Midbrain (tissue), 1 donor: ENCODE measurements around the gene EGR1.

Source experiments
- DNase-seq: peaks from one replicate; lab custom pipeline; 2025; lab: John Stamatoyannopoulos, UW

The EGR1 gene

DNA sequence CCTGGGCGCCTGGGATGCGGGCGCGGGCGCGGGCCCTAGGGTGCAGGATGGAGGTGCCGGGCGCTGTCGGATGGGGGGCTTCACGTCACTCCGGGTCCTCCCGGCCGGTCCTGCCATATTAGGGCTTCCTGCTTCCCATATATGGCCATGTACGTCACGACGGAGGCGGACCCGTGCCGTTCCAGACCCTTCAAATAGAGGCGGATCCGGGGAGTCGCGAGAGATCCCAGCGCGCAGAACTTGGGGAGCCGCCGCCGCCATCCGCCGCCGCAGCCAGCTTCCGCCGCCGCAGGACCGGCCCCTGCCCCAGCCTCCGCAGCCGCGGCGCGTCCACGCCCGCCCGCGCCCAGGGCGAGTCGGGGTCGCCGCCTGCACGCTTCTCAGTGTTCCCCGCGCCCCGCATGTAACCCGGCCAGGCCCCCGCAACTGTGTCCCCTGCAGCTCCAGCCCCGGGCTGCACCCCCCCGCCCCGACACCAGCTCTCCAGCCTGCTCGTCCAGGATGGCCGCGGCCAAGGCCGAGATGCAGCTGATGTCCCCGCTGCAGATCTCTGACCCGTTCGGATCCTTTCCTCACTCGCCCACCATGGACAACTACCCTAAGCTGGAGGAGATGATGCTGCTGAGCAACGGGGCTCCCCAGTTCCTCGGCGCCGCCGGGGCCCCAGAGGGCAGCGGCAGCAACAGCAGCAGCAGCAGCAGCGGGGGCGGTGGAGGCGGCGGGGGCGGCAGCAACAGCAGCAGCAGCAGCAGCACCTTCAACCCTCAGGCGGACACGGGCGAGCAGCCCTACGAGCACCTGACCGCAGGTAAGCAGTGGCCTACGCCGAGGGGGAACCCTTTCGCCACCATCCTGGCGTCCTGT is at the start of gene EGR1:
EGR1 (plus strand) TSS at position 219 of the 864 bp plus-strand sequence; CDS start at position 502, 283 bp downstream.
- DNase-seq, result peak; percentile 95

GRCh38 chr5:138418444-138418843 is 46.8 kb upstream of the EGR1 start:
- DNase-seq, result no peak

DNA sequence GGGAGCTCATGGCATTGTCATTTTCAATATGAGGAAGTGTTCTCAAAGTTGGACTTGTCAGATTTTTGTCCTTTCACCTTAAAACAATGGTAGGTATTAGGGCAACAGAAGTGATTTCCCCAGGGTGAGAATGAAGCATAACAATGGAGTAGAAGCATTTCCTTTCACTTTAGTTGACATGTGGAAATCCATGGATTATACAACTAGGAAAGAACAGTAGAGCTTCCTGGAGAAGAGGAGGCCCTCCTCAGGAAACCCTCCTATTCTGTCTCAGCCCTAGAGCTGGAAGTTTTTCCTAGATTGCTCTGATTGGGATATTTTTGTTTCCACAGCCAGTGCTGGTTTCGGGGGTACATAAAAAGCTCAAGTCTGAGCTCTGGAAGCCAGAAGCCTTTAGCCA is 40.2 kb upstream of the EGR1 start:
- DNase-seq, result no peak

- DNase-seq, result no peak
Measured at GRCh38 chr5:138435943-138436342, 29.3 kb upstream of the EGR1 start.

DNA sequence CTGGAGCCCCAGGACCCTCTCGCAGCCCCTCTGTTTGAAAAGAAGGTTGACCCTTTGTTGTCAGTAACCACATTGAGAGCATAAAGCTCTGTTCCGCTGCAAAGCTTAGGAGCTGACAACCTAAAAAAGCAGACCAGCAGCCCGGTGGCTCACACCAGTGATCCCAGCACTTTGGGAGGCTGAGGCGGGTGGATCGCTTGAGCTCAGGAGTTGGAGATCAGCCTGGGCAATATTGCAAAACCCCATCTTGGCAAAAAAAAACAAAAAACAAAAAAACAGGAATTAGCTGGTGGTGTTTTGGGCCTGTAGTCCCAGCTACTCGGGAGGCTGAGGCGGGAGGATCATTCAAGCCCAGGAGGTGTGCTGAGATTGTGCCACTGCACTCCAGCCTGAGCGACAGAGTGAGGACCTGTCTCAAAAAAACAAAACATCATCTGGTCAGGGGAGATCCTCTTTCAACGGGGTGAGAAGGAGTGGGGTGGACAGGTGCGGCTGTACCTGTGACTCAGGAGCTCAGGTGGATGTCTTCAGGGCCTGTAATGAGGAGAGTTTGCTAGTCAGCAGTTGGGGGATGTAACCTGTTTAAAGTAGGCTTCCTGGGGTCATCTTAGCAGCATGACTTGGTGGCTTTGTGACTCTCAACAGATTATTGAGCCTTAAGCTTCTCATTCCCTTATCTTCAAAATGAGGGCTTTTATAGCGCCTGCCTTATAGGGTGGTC is 27.1 kb upstream of the EGR1 start:
- no peak for DNase-seq

- DNase-seq, result peak; percentile 35
Measured at GRCh38 chr5:138438724-138439476, 26.4 kb upstream of the EGR1 start, which contains the start of gene REEP2. Gene REEP2 (plus strand): TSS chr5:138439057. CDS start chr5:138439209, 152 bp downstream.

GRCh38 chr5:138439477-138440158 is 25.7 kb upstream of the EGR1 start:
- no peak for DNase-seq

DNA sequence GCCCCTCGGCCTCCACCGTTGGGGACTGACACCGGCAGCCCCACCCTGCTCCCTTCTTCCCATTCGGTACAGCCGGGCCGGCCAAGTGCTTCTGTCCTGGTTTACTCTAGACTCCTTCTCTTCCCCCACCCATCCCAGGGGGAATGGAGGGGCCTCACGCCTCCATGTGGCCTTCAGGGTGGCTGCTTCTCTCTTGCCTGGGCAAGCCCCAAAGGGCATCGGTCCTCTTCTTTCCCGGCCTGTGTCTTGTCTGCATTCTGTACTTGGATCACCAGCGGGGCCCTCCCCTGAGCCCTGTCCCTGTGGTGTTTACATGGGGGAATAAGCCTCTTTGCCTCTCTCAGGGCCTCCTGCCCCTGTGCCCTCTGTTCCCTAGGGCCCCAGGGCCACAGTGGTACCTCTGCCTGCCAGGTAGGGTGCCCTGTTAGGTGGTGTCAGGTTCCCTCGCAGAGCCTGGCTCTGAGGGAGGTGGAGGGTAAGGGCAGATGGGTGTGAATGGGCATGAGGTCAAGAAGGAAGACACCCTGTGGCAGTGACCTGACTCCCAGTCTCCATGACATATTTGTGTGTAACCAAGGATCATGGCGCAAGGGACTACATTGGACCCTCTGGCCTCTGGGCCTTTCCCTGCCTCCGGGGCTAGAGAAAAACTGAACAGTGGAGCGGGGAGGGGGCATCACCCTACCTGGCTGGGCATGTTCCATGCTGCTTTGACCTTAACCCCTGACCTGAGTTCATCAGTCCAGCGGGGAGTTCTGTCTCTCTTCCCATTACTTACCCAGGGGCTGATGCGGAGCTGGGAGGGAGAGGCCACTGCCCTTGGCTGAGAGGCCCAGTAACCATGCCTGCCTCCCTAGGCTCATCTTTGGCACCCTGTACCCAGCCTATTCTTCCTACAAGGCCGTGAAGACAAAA is 24.9 kb upstream of the EGR1 start:
- DNase-seq, result no peak

DNA sequence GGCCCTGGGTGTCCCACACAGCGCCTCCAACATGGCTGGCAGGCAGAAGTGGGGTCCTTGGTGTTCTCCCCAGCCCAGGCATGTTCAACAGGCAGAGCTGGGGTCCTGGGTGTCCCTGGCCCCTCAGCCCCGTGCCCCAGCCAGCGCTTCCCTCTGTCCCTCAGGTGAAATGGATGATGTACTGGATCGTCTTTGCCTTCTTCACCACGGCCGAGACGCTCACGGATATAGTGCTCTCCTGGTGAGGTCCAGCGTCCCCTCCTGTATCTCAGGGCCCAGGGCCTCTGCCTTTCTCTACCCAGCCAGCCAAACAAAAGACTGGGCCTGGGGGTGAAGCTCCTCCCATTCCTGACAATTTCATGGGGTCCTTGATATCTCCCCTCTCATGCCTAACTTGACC is 24.1 kb upstream of the EGR1 start:
- DNase-seq, result no peak

DNA sequence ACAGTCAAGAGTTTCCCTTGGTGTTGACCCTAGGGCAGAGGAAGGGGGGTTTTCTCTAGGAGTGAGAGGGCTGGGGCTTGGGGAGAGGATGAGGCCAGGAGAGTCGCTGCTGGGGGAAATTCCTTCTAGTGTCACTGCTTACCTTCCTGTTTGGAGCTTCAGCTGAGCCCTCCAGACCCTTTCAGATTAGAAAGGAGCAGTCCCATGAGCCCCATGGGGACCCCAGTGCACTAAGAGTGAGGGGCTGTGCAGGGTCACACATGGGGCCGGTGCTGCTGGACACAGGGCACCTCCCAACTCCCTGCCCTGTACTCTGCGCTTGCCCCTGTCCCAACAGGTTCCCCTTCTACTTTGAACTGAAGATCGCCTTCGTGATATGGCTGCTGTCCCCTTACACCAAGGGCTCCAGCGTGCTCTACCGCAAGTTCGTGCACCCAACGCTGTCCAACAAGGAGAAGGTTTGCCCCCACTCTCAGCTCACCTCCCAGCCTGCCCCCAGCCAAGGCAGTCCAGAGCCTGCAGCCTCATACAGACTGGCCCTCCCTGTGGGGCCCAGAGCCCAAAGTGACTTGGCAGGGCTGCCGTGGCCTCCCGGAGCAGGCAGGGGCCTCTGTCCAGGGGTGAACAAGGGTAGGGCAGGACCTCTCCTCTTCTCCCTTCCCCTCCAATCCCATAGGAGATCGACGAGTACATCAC is 21.1 kb upstream of the EGR1 start:
- no peak for DNase-seq

- DNase-seq, result no peak
Measured at GRCh38 chr5:138444774-138445546, 20.3 kb upstream of the EGR1 start.

DNA sequence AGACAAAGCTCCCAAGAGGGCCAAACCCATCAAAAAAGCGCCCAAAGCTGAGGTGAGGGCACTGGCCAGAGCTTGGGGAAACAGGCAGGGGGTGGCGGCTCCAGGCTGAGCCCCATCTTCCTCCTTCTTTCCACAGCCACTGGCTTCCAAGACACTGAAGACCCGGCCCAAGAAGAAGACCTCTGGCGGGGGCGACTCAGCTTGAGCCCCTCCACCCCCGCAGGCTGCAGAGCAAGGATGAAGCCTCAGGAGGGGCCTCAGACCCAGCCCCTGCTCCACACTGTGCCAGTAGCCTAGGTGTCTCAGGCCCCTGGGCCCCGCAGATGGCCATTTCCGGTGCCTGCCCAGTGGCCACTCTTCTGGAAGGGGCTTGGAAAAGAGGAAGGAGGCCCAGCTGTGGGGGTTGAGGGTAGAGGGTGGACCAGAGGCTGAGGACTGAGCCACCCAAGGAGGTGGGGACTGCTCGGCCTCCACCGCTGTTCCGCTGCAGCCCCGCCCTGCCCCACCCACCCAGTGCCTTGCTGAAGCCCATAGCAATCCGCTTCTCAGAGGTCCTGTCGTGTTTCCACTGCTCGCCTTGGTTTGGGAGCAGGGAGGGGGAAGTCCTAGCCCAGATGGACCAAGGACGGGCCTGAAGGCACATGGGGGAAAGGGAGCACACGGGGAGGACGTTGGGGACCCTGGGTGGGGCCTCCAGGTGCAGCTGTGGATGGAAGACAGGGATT is 19.6 kb upstream of the EGR1 start:
- no peak for DNase-seq

DNA sequence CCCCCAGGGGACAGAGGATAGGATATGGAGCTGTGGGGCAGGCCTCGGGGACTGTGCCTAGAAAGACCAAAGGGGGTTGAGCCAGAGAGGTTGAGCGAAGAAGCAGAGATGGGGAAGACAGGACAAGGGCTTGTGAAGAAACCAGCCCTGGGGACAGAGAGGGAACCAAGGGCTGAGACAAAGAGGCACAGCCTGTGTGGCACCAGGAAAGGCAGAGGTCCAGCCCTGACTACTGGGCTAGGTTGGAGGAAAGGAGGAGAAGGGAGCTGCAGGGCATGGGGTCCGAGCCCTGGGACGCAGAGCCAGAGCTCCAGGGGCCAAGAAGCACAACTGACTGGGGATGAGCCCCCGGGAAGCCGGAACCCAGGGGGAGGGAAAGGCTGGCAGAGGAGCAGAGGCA is 17.2 kb upstream of the EGR1 start:
- no peak for DNase-seq

DNA sequence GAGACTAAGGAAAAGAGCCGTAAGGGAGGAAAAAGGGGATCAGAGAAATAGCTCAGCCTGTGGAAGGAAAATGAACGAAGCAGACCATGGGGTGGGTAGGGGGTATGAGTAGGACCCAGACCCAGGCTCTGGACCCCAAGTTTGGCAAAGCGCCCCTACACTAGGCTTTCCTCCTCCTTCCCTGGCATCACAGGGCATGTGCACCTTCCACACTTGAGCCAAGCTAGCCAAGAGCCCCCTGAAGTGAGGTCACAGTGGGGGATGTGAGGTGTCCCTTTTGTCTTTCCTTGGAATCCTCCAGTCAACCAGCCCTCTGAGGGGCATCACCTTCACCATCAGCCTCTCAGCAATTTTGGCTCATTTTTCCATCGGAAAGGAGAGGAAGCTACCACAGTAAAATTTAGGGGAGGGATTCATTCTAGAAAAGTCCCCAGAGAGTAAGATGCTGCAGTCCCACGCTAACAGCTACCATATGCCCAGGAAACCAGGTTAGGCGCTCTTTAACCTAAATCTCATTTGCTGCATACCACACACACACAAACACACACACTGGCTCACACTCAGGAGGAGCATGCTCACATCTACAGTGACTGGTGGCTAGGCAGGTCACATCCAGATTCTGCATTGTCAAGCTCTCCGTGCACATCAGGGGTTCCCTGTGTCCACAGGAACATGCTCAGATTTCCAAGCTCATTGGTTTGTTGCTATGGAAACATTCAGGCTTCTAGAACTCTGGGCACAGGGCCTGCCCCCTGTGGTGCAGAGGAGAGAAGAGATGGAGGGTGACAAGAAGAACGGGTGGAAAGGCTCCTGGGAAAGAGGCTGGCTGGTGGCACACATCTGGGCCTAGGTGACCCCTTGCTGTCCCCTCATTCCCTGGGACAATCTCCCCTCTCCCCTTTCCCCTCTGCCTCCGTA is 16.5 kb upstream of the EGR1 start:
- peak; percentile 30 for DNase-seq

DNA sequence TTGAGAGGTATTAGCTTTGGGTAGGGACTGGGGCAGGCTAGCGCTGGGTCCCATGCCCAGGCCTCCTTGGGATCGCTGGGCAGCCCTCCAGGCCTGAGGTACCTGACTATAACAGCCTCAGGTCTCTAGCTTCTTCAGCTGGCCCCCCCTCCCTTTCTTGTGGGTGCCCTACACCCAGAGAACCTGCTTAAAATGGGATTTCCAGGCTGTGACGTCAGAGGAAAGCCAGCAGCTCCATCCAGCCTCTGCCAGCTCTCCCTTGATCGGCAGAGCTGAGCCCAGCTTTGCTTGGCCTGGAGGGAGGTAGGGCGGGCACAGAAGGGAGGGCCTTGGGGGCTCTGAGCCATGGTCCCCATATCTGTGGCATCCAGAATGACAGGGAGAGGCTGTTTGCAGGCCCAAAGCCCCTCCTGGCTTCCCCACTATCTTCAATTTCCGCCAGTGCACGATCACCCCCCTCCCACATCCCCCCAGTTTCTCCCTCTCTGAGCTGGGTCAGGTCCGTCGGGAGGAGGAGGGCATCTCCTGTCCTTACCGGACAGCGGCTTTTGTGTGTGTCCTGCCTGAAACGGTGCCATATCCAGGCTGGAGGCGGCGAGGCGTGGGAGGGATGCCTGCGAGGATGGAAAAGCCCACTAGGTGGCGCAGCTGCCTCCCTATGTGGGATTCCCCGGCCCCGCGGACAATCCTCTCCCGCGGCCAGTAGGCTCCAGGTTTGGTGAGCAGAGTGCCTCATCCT is 15.6 kb upstream of the EGR1 start:
- peak; percentile 79 for DNase-seq

GRCh38 chr5:138450971-138451370 is 14.3 kb upstream of the EGR1 start:
- no peak for DNase-seq

GRCh38 chr5:138452720-138453119 is 12.6 kb upstream of the EGR1 start:
- DNase-seq, result no peak
